GM19239 (cell line): ENCODE measurements around the gene UNC5B.

Experiments
- DNase-seq: peaks from one replicate; pipeline ENCODE4 v3.0.0; 2011; ENCODE audit warnings: low spot score; ENCODE audit not compliant: insufficient read length
- FAIRE-seq: peaks from 2 replicates; lab custom pipeline; 2011; peaks lifted over from hg19 to GRCh38; lab: Jason Lieb, UNC

UNC5B gene

DNA sequence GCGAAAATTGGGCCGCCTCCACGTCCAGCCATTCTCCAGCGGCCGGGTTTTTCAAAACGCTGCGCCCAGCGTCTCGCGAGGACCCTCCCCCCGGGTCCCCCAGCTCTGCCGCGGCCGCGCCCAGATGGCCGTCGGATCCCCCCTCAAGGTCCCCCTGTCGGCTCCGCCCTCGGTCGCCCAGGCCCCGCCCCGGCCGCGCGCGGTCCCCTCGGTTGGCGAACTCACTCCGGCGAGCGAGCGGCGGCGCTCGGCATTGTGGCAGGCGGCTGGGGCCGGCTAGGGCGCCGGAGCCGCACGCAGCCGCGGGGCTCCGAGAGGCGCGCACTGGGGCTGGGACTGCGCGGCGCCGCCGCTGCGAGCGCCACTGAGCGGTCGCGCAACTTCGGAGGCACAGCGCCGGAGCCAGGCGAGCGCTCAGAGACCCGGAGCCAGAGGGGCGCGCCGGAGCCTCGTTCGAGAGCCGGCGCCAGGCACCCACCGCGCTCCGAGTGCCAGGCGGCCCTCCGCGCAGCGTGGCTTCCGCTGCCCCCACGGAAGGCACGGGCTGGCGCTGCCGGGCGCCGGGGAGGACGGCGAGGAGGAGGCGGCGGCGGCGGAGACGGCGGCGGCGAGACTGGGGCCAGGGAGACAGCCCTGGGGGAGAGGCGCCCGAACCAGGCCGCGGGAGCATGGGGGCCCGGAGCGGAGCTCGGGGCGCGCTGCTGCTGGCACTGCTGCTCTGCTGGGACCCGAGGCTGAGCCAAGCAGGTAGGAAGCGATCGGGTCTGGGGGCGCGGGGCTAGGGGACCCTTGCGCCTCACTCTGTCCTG, at the start of gene UNC5B:
UNC5B (plus strand) TSS at position 253 of the 809 bp plus-strand sequence; CDS start at position 669, 416 bp downstream.
- no peak for FAIRE-seq
- DNase-seq: no peak

DNA sequence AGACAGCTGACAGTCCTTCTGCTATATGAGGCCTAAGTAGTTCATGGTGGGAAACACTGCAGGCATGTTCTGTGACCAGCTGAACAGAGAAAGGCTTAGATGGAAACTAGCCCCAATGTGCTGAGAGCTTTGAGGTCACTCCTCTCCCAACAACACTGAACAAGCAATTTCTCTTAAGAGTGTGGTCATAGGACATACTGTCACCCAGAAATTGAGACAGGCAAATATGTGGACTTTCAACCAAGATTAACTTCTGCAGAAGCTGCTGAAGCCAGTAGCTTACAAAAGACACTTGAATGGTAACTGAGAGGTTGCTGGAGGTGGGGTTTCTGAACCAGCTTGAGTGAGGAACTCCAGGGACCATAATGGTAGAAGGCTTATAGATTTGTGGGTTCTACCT, 38.9 kb upstream of the UNC5B start:
- FAIRE-seq (no peak), DNase-seq (no peak)

DNA sequence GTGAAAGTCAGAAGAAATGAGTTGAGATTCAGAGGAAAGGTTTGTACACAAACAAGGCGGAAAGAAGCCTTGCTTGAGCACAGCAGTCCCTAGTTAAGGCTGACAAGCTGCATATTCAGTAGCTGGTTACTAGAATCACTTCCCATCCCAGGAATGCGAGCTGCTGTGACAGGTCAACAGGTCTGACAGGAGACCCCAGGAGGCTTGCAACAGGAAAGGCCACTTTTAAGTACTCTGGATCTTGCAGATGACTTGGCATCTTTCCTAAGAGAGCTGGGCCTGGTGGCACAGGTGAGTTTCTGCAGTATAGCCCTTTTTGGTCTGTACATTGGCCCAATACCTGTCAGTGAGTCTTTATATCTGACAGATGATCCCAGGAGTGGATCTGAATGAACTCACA, 35.7 kb upstream of the UNC5B start:
- DNase-seq: no peak
- FAIRE-seq: no peak

DNA sequence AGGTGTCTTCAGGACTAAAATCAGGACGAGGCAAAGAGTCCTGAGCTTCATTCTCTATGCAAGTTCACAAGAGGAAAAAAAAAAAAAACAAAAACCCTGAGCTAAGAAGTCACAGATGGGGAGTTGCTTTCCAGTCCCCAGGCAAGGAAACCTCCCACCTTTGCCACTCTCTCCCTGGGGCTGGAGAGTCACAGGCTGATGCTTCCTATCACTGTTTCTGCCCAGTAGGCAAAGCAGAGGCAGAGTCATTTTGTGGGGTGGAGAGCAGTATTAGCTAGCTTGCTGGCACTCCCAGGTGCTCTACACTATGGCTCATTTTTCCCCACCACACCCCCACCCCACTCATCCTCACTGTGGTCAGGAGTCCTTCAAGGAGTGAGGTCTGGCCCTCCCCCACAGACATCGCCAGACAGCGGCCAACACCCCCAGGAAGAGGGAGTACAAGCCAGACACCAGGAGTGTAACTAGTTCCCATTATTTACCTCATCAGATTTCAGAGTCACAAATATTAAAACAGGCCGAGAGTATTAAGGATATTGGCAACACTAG, 34.6 kb upstream of the UNC5B start:
- FAIRE-seq: no peak

DNA sequence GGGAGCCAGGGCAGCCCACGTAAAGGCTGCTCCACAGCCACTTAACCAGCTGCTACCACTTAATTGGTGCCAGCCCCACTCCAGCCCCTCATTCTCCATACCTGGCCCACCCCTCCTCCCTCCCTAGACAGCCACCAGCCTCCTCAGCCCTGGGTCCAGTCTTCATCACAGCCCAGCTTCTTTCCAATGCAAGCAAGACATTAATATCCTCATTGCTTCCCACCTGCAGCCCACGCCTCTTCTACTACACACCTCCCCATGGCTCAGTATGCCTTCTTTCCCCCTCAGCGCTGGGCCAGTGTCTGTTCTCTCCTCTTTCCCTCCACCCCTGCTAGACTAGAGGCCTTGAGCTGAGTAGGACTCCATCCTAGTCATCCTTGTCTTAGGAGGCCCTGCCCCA, 33.5 kb upstream of the UNC5B start:
- DNase-seq: no peak
- FAIRE-seq: no peak

More for the DNA sequence above, 34.6 kb upstream of the UNC5B start:
- DNase-seq: no peak

DNA sequence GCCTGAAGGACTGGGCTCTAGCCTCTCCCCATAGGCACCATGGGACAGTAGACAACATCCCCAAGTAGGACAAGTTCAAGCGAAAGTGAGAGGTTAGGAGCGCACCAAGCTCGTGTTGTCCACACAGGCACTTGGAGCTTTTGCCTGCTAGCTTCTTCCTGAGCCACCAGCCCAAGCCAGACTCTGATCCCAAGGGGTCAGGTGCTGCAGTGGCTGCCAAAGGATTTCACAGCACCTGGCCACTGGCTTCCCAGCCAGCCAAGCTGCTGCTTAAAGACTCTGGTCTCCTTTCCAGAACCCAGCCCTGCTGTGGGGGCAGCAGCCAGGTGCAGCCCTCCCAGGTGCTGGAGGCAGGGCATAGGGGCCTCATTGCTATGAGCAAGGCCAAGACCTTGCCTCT, 33.0 kb upstream of the UNC5B start:
- DNase-seq: no peak
- no peak for FAIRE-seq

DNA sequence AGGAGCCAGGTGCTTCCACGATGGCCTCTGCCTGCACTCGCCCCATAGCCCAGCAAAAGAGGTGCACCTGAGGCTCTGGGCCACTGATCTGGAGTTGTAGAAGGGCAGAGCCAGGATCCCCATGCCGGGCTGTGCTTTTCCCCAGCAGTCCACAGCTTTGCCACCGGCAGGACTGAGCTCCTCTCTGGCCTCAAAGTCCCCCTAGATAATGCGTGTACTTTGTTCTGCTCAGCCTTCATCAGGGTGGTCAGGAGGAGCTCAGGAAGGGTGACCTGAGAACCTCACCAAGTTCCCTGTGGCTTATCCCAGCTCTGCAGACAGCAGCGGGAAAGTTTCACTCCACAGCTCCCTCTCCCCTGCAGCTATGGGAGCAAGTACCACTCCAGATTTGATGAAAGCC, 27.9 kb upstream of the UNC5B start:
- DNase-seq (no peak), FAIRE-seq (no peak)

DNA sequence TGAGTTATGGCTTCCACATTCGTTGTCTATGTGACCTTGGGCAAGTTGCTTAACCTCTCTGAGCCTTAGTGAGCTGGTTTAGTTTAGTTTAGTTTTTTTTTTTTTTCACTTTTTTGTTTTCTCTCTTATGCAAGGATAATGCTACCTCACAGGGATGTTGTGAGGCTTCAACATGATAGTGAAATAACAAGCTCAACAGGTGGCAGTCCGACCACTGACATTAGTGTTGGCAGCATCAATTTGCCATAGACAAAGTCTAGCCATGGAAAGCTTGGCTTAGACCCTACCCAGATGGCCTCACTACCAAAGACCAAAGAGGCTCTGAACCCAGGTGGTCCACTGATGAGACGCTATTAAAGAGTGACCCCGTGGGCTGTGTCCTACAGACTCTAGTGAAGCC, 27.2 kb upstream of the UNC5B start:
- FAIRE-seq: no peak
- DNase-seq: no peak

DNA sequence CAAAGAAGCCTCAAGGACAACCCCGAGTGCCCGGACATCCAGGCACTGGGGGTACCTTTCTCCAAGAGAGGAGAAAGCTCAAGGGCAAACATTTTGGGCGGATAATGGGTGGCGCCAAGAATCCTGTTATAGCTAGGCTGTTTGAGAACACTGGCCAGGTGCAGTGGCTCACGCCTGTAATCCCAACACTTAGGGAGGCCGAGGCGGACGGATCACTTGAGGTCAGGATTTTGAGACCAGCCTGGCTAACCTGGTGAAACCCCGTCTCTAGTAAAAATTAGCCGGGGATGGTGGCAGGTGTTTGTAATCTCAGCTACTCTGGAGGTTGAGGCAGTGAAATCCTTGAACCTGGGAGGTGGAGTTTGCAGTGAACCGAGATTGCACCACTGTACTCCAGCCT, 25.2 kb upstream of the UNC5B start:
- DNase-seq (no peak), FAIRE-seq (no peak)

DNA sequence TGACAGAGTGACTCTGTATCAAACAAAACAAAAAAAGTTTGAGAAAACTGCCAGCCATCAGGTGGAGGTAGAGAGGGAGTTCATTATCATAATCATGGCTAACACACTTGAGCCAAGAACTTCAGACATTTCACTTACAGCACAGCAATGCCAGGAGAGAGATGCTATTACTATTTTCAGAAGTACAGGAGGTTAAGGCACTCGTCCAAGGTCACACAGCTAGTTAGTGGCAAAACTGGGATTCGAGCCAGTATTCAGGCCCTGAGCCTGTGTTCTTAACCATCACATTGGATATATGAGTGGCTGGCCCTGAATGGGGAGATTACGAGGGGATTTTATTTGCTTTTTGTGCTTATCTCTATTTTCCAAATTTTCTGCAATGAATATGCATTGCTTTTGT, 24.8 kb upstream of the UNC5B start:
- FAIRE-seq (no peak), DNase-seq (no peak)

DNA sequence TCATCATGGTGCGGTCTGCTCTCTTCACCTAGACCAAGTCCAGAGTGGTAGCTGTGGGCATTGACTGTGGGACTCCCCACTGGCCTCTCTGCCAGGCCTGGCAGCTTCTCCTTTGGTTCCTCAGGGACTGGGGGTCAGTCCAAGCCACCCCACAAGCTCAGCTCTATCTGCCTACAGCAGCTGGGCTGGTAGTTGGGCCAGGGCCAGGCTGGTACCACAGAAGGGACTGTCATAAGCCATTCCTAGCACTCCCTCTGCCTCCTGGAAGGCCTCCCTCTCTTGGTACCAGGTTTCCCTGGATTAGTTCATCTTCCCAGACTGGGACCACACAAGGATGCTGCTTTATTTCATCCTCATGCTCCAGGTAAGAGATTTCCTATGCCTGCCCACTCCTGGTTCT, 24.2 kb upstream of the UNC5B start:
- DNase-seq: no peak

DNA sequence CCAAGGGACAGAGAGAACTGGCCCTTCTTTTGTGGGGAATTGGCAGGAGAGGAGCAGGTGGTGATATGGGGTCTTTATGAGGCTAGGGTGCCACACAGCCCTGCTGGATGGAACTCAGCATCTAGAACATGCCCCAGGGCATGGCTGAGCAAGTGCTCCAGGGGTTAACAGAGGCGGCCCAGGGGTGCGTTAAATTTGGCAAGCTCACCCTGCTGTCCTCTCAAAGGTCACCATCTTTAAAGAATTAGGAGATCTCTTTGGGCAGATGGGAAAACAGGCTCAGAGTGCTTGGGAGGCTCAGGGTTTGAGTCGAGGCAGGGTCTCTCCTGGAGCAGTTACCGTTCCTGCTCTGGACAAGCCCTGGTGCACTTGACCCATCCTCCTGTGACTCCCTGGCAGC, 21.4 kb upstream of the UNC5B start:
- FAIRE-seq (no peak), DNase-seq (no peak)

More for the DNA sequence above, 24.2 kb upstream of the UNC5B start:
- no peak for FAIRE-seq

DNA sequence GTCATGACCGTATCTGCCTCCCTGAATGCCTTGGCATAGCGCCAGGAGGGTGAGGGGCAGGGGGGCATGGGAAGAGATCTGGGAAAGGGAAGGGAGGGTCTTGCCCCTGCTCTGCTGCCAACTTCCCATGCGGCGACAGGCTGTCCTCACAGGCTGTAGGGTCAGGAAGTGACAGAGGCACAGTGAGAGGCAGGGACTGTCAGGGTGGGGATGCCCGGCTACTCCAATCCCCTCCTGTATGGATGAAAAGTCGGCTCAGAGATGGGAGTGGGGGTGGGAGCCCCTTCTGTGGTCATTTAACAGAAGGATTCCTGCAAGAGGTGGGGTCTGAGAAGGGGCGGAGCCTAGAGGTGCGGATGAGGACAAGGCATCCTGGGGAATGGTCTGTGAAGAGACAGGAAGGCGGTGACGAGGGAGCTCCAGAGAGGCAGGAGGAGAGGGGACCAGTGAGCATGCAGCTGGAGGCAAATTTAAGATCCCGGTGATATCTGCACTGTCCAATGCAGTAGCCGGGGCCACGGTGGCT, 20.8 kb upstream of the UNC5B start:
- no peak for DNase-seq
- no peak for FAIRE-seq

DNA sequence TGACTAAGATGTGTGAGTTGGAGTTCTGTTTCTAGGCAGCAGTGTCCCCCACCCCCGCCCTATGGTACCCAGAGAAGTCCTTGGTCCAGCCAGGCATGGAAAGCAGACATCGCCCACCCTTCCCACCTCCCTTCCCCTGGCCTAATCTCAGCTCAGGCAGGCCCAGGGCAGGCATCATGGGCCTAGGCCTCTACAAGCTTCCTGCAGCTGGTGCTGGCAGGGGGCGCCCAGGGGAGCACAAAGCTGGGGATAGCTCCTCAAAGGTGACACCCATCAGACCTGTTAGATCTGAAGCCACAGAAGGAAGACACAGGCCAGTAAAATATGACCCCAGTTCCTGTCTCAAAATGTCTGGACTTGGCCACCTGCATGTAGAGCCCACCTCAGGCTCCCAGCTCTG, 18.9 kb upstream of the UNC5B start:
- FAIRE-seq (no peak), DNase-seq (no peak)

DNA sequence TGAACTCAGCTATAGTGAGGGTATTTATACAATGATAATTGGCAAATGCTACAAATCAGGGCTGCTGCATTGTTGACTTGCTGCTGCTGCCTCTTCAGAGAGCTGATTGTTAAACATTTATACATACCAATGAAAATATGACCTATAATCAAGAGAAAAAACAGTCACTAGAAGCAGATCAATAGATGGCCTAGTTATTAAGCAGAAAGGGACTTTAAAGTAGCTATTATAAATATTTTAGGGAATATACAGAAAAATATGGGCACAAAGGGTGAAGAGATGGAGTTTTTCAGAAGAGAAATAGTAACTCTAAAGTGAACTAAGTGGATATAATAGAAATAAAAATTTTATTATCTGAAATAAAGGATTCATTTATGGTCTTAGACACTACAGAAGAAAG, 14.4 kb upstream of the UNC5B start:
- DNase-seq: no peak
- FAIRE-seq: no peak

DNA sequence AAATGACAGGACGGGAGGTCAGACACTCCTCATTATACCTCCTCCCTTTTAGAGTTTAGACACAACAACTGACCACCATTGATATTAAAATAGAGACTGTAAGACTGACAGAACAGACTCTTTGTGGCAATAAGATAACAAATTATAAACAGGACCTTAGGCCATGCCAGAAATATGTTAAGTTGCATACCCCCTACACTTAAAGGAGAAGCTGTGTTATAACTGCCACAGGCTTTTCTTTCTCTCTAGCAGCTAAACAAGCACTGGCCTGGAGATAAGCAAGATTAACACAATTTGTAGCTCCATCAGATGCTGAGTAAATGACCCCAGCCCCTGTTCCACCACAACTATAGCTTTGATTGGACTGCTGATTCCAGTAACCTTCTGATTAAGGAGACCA, 10.5 kb upstream of the UNC5B start:
- DNase-seq (no peak), FAIRE-seq (no peak)

DNA sequence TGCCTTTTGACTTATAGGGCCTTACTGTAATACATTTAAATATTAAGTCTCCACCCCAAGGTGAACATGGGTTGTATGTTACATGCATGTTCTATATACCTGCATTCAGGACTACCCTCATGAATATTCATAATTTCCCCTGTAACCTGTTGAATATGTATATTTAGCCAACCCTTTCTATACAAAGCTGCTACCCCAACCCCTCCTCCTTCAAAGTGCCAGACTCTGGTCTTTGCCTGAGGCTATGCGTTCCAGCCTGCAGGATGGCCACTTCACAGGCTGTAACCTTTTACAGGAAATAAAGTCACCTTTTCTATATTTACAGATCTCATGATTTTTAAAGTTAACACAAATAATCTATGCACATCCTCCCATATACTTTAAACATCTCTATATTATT, 10.1 kb upstream of the UNC5B start:
- FAIRE-seq: no peak
- no peak for DNase-seq

DNA sequence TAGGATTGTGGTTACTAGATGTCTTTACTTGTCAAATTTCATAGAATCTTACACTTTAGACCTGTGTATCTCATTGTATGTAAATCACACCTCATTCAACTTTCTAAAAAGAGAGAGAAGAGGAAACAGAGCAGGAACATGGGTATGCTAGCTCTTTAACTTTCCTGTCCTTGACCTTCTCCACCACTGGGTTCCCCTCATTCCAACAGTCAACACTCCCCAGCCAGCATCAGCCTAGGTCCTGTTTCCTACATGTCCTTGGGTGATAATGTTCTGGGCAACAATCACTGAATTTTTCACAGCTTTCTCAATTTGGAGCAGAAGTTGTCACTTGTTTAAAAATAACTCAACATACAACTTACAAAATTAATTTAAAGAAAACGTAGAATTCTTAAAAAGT, 9.2 kb upstream of the UNC5B start:
- DNase-seq: no peak
- no peak for FAIRE-seq

DNA sequence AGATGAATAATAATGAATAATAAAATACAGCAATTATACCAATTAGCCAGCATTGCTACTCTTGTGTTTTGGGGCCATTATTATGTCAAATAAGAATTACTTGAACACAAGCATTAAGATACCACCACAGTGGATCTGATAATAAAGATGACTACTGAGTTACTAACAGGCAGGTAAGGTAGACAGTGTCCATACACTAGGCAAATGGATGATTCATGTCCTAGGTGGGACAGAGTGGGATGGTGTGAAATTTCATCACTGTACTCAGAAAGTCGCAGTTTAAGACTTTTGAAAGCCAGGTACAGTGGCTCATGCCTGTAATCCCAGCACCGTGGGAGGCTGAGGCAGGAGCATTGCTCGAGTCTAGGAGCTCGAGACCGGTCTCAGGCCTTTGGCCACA, 8.7 kb upstream of the UNC5B start:
- FAIRE-seq (no peak), DNase-seq (no peak)

DNA sequence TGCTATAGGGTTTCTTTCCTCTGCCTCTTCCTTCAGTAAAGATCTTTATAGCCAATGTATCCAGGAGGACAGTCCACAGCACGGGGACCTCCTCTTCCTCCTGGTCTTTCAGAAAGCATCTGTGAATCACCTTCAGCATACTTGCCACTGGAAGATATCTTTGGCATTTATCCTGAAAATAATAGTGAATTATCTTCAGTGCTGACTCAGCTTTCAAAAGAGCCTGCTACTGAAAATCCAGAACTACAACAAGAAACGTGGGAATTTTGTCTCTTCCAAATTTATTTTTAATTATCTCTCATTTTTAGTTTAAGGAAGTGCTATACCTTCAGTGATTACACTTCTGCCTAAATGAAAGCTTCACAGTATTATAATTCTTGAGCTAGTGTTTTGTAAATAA, 7.6 kb upstream of the UNC5B start:
- FAIRE-seq (no peak), DNase-seq (no peak)

DNA sequence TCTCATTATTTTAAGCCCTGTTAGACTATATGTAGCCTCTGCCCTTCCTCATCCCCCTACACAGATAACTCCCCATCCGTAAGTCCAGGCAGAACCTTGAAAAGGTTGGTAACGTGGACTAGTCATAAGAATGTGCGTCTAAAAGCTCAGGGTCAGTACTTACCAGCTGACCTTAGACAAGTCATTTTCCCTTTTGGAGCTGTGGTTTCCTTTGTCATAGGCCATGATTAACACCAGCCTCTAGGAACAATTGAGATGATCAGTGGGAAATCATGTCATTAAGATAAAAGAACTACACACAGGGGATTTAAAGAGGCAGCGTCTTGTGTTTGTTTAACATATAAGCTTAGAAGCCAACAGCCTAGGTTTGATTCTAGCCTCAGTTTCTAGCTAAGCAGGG, 6.9 kb upstream of the UNC5B start:
- DNase-seq: no peak
- no peak for FAIRE-seq

DNA sequence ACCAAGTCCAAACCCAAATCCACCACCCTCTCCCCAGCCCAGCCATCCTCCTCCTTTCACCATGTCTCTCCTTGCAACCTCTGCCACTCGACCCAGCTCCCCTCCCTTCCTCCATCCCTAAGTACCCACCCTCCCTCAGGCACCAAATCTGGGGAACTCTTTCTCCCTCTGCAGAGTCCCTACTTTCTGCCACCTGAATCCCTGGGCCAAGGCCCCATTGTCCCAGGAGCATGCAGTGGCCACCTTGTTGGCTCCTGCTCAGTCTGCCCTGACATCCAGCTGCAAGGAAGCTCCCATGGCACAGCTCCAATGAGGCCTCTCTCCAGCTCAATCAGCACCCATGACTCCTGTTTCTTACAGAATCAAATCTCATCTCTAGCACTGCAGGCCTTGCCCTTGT, 5.5 kb upstream of the UNC5B start:
- FAIRE-seq (no peak), DNase-seq (no peak)
